ENCODE results near the gene PLAC1. TPM values are rescaled to one million over a fixed set of nuclear protein-coding genes. Genes with fewer than 3 reads are reported as not detected.

Gene PLAC1
- total RNA-seq, 1 experiment from 2014 or later, result 2.7 TPM

DNA sequence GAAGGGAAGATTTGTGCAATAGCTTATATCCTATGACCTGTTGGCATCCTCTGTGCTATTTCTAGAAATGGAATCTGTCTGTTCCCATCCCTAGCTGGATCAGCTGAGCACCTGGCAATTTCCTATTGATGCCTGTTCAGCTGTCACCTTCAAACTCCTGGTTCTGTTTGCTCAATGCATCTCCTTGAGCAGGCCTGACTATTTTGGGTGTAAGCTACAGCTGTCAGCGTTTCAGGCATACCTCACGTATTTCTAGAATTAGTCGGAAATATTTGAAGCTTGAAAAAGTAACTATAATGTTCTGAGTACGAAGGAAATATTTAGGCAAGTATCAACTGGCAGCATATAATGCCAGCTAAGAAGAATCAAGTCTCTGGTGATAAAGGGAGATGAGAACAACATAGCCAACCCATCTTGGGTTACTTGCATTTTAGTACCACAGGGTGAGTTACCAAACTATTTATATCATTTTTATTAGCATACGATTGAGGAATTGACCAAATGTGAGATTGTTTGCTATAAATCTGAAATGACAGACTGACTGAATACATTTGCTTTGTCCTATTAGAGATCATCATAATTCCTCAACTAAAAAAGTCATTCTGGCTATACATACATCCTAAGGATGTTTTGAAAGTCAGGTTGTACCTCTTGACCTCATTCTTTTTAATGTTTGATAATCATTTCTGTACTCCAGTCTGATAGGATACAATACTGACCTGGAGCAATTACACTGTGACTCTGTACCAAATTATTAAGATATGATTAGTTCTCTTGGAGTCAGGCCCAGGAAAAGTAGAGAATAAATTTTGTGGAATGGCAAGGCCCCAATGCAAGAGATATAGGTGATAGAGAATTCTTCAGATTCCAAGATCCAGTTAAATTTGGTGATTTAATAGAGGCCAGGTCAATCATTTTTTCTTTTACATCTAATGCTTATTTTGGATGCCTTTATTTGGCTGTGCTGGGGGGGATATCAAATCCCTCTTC, 36.4 kb upstream of the PLAC1 start:
- H3K4me1 Mint-ChIP-seq (ENCODE audit: low read depth, unreplicated experiment), result peaks cover 8% of the 10 kb centered on the region
- H3K4me1 ChIP-seq, result peaks cover 14% of the 10 kb centered on the region
- intact Hi-C loops (cut with micrococcal nuclease; ENCODE audit: unreplicated experiment), result no loop called here
- ChIA-PET CTCF (no interaction called here), POLR2A (no interaction called here)
- peaks cover 5% of the 10 kb centered on the region for H3K9me3 Mint-ChIP-seq (ENCODE audit: unreplicated experiment)
- no peak overlapping the region for H3K27ac Mint-ChIP-seq (ENCODE audit: unreplicated experiment)
- no peaks in the 10 kb centered on the region for H3K36me3 ChIP-seq (ENCODE audit: control insufficient read depth, insufficient read depth, low read length)
- DNase-seq, result no peak
- no peaks in the 10 kb centered on the region for H3K36me3 Mint-ChIP-seq (ENCODE audit: insufficient read depth, unreplicated experiment)
- no TSS peak for BruUV-seq (replicated peaks)
- no peaks in the 10 kb centered on the region for H3K27me3 Mint-ChIP-seq (ENCODE audit: insufficient read depth, unreplicated experiment)
- no peak for TF ChIP-seq CTCF (IDR thresholded peaks at IDR 0.05; ENCODE audit: insufficient read depth in 1 of 2, low read depth in 1 of 2, low read length in 1 of 2, severe bottlenecking in 1 of 2, unreplicated experiment in 1 of 2)
- H3K9me3 ChIP-seq, result no peaks in the 10 kb centered on the region
- H3K27me3 ChIP-seq (replicated peaks; ENCODE audit: control insufficient read depth, insufficient read depth, low read length), result no peaks in the 10 kb centered on the region
- H3K4me3 ChIP-seq (ENCODE audit: low read depth, low read length), result no peak overlapping the region
- H3K4me3 Mint-ChIP-seq (ENCODE audit: unreplicated experiment), result no peak overlapping the region

DNA sequence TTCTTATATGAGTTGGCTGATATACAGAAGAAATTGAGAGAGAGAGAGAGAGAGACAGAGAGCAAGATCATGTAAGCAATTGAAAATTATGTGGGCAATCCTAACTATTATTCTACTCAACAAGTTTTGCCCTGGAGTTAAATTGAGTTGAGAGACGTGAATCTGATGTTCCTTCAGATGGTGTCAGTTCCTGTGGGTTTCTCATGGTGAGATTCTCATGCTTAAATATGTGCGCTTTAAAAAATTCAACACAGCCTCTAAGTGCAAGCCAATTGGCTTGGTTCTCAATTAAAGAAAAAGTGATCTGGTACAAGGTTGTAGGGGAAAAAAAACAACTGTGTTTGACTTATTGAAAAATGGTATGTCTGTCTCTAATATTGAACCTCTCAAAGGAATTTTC, 35.4 kb upstream of the PLAC1 start:
- ChIA-PET POLR2A (no interaction called here), CTCF (no interaction called here)
- DNase-seq, result no peak
- no peaks in the 10 kb centered on the region for H3K36me3 ChIP-seq (ENCODE audit: control insufficient read depth, insufficient read depth, low read length)
- H3K9me3 ChIP-seq, result no peaks in the 10 kb centered on the region
- TF ChIP-seq CTCF (IDR thresholded peaks at IDR 0.05; ENCODE audit: insufficient read depth in 1 of 2, low read depth in 1 of 2, low read length in 1 of 2, severe bottlenecking in 1 of 2, unreplicated experiment in 1 of 2), result no peak
- H3K27ac Mint-ChIP-seq (ENCODE audit: unreplicated experiment), result no peak overlapping the region
- H3K4me3 ChIP-seq (ENCODE audit: low read depth, low read length), result no peak overlapping the region
- no peaks in the 10 kb centered on the region for H3K27me3 ChIP-seq (replicated peaks; ENCODE audit: control insufficient read depth, insufficient read depth, low read length)
- intact Hi-C loops (cut with micrococcal nuclease; ENCODE audit: unreplicated experiment), result no loop called here
- peaks cover 14% of the 10 kb centered on the region for H3K4me1 ChIP-seq
- no peaks in the 10 kb centered on the region for H3K9me3 Mint-ChIP-seq (ENCODE audit: unreplicated experiment)
- H3K4me3 Mint-ChIP-seq (ENCODE audit: unreplicated experiment), result no peak overlapping the region
- no peaks in the 10 kb centered on the region for H3K36me3 Mint-ChIP-seq (ENCODE audit: insufficient read depth, unreplicated experiment)
- BruUV-seq (replicated peaks), result no TSS peak
- H3K27me3 Mint-ChIP-seq (ENCODE audit: insufficient read depth, unreplicated experiment), result no peaks in the 10 kb centered on the region
- H3K4me1 Mint-ChIP-seq (ENCODE audit: low read depth, unreplicated experiment), result peaks cover 8% of the 10 kb centered on the region

GRCh38 chrX:134692990-134693389, 34.7 kb upstream of the PLAC1 start:
- intact Hi-C loops (cut with micrococcal nuclease; ENCODE audit: unreplicated experiment), result no loop called here

More at GRCh38 chrX:134692990-134693389, 34.7 kb upstream of the PLAC1 start:
- Histone ChIP-seq H3K4me1 (peaks cover 14% of the 10 kb centered on the region), H3K36me3 (ENCODE audit: control insufficient read depth, insufficient read depth, low read length) (no peaks in the 10 kb centered on the region), H3K4me3 (ENCODE audit: low read depth, low read length) (no peak overlapping the region), H3K27me3 (replicated peaks; ENCODE audit: control insufficient read depth, insufficient read depth, low read length) (no peaks in the 10 kb centered on the region), H3K9me3 (no peaks in the 10 kb centered on the region)
- BruUV-seq (replicated peaks), result no TSS peak
- Mint-ChIP-seq H3K4me1 (ENCODE audit: low read depth, unreplicated experiment) (peaks cover 8% of the 10 kb centered on the region), H3K27me3 (ENCODE audit: insufficient read depth, unreplicated experiment) (no peaks in the 10 kb centered on the region), H3K27ac (ENCODE audit: unreplicated experiment) (no peak overlapping the region), H3K4me3 (ENCODE audit: unreplicated experiment) (no peak overlapping the region), H3K36me3 (ENCODE audit: insufficient read depth, unreplicated experiment) (no peaks in the 10 kb centered on the region), H3K9me3 (ENCODE audit: unreplicated experiment) (no peaks in the 10 kb centered on the region)
- no peak for DNase-seq
- POLR2A ChIA-PET, result no interaction called here
- no peak for TF ChIP-seq CTCF (IDR thresholded peaks at IDR 0.05; ENCODE audit: insufficient read depth in 1 of 2, low read depth in 1 of 2, low read length in 1 of 2, severe bottlenecking in 1 of 2, unreplicated experiment in 1 of 2)
- CTCF ChIA-PET, result no interaction called here

Data from Caco-2 (cell line).